NCI-H146 treated with DMSO at 0.1 percent for 48 hours (cell line): ENCODE measurements around the gene EHMT1.
A peak's percentile ranks its signal among the peaks of the same experiment; 100 is the strongest.

Experiments
- DNase-seq: peaks from one replicate; lab custom pipeline; 2025; ENCODE audit not compliant: unreplicated experiment; lab: John Stamatoyannopoulos, UW

Gene EHMT1

GRCh38 chr9:137618105-137619067 is at the start of gene EHMT1:
TSS of gene EHMT1 (plus strand) at chr9:137619005. CDS start at chr9:137619029, 24 bp downstream.
- peak; percentile 64 for DNase-seq

GRCh38 chr9:137569609-137570203 is 49.1 kb upstream of the EHMT1 start:
- DNase-seq: no peak

- DNase-seq: no peak
Observed at GRCh38 chr9:137570566-137570965, 48.2 kb upstream of the EHMT1 start.

- DNase-seq: no peak
Observed at GRCh38 chr9:137574192-137574591, 44.6 kb upstream of the EHMT1 start.

- no peak for DNase-seq
Observed at GRCh38 chr9:137575364-137575715, 43.5 kb upstream of the EHMT1 start.

GRCh38 chr9:137575716-137576411 is 42.9 kb upstream of the EHMT1 start:
- no peak for DNase-seq

GRCh38 chr9:137578518-137579258 is 40.1 kb upstream of the EHMT1 start, which contains the start of gene DPH7:
TSS of gene DPH7 (minus strand) at chr9:137578925. CDS start at chr9:137578777, 148 bp downstream.
- DNase-seq: peak; percentile 49

GRCh38 chr9:137579259-137579604 is 39.6 kb upstream of the EHMT1 start:
- DNase-seq: no peak

- no peak for DNase-seq
Observed at GRCh38 chr9:137580209-137580953, 38.4 kb upstream of the EHMT1 start.

GRCh38 chr9:137580954-137581322 is 37.9 kb upstream of the EHMT1 start:
- no peak for DNase-seq

GRCh38 chr9:137581361-137582285 is 37.2 kb upstream of the EHMT1 start:
- no peak for DNase-seq

GRCh38 chr9:137582286-137582860 is 36.4 kb upstream of the EHMT1 start:
- no peak for DNase-seq

- no peak for DNase-seq
Observed at GRCh38 chr9:137583347-137583746, 35.5 kb upstream of the EHMT1 start.

- DNase-seq: no peak
Observed at GRCh38 chr9:137583957-137584356, 34.8 kb upstream of the EHMT1 start.

GRCh38 chr9:137586854-137587253 is 32.0 kb upstream of the EHMT1 start:
- no peak for DNase-seq

- no peak for DNase-seq
Observed at GRCh38 chr9:137588311-137588710, 30.5 kb upstream of the EHMT1 start.

- no peak for DNase-seq
Observed at GRCh38 chr9:137588891-137589290, 29.9 kb upstream of the EHMT1 start.

- no peak for DNase-seq
Observed at GRCh38 chr9:137589441-137590122, 29.2 kb upstream of the EHMT1 start.

GRCh38 chr9:137590123-137590468 is 28.7 kb upstream of the EHMT1 start:
- no peak for DNase-seq
